ENCODE data around the gene BMAL2.

BMAL2 gene

DNA sequence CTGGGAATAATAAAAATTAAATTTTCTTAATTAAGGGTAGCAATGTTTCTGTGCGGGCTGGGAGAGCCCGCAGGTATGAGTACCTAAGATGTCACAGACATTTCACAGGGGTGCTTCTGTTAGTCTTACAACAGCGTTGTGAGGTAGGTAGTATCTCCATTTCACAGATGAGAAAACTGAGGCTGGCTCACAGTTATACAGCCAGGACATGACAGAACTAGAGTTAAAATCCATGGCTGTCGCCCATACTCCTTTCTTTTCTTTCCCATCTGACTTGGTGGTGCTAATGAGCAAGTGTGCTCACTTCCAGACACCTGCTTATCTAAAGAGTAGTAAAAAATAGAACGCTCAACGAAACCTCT is 2.1 kb downstream of the BMAL2 start:
- H3K4me3 Mint-ChIP-seq, result no peak overlapping the region
- no peak overlapping the region for H3K27ac Mint-ChIP-seq
- H3K27me3 Mint-ChIP-seq, result peaks cover 15% of the 10 kb centered on the region

DNA sequence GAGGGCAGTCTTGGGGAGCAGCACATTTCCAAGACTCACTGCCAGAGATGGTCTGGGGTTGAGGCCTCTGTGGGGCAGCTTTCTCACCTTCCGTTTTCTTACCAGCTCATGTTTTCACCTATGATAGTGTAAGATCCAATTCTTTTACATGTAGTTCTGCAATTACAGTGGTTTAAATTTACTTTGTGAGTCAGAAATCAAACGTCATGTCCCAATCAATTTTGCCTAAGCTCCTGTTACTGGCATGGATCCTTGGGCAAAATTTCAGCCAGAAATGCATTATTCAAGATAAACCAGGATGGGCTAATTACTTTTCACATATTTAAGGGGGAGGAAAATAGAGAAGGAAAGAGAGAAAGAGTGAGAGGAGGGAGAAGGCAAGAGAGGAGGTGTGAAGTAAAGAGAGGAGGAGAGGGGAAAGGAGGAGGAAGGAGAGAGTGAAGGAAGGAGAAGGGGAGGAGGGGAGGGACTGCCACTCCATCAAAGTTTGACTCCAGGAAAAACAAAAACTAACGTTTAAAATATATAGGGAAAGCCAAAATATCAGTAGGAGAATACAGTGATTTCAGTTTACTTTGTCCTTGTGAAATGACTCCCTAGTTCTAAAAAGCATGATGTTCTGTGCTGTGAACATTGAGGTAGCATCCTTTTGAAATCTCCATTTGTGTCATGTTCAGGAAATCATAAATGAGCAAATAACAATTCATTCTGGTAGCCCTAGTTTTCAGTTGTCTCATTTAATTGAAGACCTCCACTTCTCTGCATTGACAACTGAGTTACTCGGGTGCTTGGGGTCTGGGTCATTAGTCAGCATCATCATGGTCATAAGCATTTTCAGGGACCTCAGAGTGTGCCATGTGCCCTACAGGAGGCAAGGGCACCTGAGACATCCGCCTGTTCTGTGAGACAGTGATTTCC is 3.0 kb downstream of the BMAL2 start:
- no peak overlapping the region for H3K27ac Mint-ChIP-seq
- ATAC-seq (ENCODE audit: low read depth) (no peak), DNase-seq (ENCODE audit: low spot score in 2 of 2) (no peak)
- peaks cover 20% of the 10 kb centered on the region for H3K4me1 Mint-ChIP-seq
- H3K4me3 Mint-ChIP-seq, result no peak overlapping the region
- peaks cover 11% of the 10 kb centered on the region for H3K27me3 Mint-ChIP-seq
- no peaks in the 10 kb centered on the region for H3K36me3 Mint-ChIP-seq
- H3K9me3 Mint-ChIP-seq, result no peaks in the 10 kb centered on the region

More for the DNA sequence above, 2.1 kb downstream of the BMAL2 start:
- H3K9me3 Mint-ChIP-seq, result no peaks in the 10 kb centered on the region
- DNase-seq (ENCODE audit: low spot score in 2 of 2) (no peak), ATAC-seq (ENCODE audit: low read depth) (no peak)
- H3K36me3 Mint-ChIP-seq, result no peaks in the 10 kb centered on the region
- H3K4me1 Mint-ChIP-seq, result peaks cover 20% of the 10 kb centered on the region

DNA sequence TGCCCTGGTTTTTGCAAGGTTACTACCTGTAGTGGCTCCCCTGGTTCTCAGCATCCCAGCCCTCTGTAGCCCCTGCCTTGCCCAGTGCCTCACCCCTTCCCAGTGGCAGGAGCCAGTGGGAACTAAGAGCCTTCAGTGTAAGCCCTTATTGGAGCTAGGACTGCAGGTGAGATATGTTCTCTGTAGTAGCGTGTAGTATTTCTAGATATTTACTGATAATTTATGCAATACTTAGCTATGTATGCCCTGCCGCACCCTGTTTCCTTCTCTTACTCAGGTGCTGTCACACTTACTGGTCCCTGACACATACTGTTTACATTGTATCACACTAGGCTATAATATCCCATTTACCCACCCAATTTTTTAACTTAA is 3.6 kb downstream of the BMAL2 start:
- Mint-ChIP-seq H3K36me3 (no peaks in the 10 kb centered on the region), H3K4me3 (no peak overlapping the region), H3K27me3 (peaks cover 10% of the 10 kb centered on the region), H3K4me1 (peaks cover 20% of the 10 kb centered on the region), H3K27ac (no peak overlapping the region), H3K9me3 (no peaks in the 10 kb centered on the region)
- DNase-seq (ENCODE audit: low spot score in 2 of 2) (no peak), ATAC-seq (ENCODE audit: low read depth) (no peak)

DNA sequence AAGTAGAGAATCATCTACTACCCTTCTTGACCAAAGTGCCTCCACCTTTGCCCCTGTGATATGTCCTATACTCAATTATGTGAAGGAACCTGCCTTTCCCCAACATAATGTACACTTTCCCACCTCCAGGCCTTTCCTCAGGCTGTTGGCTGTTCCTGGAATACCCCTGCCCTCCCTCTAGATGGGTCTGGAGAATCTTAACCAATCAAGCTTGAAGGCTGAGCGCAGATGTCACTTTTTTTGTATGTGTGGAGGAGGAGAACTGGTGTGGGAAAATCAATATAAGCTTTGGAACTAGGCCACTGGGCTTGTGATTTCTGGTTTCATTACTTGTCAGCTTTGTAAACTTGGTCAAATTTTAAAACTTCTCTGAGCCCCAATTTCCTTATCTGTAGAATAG is 4.7 kb downstream of the BMAL2 start:
- DNase-seq (ENCODE audit: low spot score in 2 of 2) (no peak), ATAC-seq (ENCODE audit: low read depth) (no peak)
- Mint-ChIP-seq H3K27me3 (peaks cover 4% of the 10 kb centered on the region), H3K4me1 (peaks cover 11% of the 10 kb centered on the region), H3K36me3 (no peaks in the 10 kb centered on the region), H3K9me3 (no peaks in the 10 kb centered on the region), H3K27ac (no peak overlapping the region), H3K4me3 (no peak overlapping the region)

DNA sequence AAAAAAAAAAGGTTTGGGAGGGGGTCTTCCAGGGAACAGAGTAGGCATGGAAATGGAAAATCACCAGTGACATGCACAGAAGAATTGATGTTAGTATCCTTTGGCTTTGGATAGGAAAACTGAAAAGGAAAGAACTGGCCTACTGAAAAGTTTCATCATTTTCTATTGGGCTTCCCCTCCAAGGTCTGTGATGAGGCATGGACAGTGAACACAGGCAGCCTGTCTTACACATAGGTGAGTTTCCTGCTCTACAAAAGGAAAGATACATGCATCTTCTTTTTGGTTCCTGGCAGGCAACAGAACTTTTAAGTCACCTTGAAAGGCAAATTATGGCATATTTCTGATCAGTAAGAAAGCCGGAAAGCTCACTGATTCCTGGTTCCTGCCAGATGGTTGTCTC is 5.8 kb downstream of the BMAL2 start:
- ATAC-seq (ENCODE audit: low read depth), result no peak
- Mint-ChIP-seq H3K27me3 (peaks cover 3% of the 10 kb centered on the region), H3K4me1 (peaks cover 8% of the 10 kb centered on the region), H3K27ac (no peak overlapping the region), H3K9me3 (no peaks in the 10 kb centered on the region), H3K36me3 (no peaks in the 10 kb centered on the region), H3K4me3 (no peak overlapping the region)
- DNase-seq (ENCODE audit: low spot score in 2 of 2), result no peak

DNA sequence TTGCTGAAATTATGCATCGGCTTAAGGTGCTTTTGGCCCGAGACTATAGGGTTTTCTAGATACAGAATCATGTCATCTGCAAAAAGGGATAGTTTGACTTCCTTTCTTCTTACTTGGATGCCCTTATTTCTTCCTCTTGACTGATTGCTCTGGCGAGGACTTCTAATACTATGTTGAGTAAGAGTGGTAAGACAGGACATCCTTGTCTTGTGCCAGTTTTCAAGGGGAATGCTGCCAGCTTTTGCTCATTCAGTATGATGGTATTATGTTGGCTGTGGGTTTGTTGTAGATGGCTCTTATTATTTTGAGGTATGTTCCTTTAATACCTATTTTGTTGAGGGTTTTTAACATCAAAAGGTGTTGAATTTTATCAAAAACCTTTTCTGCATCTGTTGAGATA is 8.3 kb downstream of the BMAL2 start:
- Mint-ChIP-seq H3K4me3 (no peak overlapping the region), H3K27ac (no peak overlapping the region), H3K27me3 (no peaks in the 10 kb centered on the region), H3K9me3 (no peaks in the 10 kb centered on the region), H3K36me3 (no peaks in the 10 kb centered on the region), H3K4me1 (no peaks in the 10 kb centered on the region)
- ATAC-seq (ENCODE audit: low read depth) (no peak), DNase-seq (ENCODE audit: low spot score in 2 of 2) (no peak)

DNA sequence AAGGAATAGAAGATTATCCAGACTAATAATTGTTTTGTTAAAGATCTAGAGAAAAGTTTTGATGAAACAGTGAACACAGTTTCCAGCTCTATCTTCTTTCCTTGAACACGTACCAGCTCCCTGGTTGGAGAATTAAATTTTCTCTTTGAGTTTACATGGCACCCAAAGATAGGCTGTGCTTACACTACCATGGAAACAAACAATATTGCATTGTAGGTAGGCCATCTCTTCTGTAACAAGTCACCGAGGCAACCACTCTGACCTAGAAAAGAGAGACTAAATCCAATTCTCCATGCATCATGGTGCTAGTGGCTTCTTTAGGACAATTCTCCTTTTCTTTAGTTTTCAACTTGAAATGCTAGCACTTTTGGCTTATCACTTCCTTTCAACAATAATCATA is 9.9 kb downstream of the BMAL2 start:
- Mint-ChIP-seq H3K9me3 (no peaks in the 10 kb centered on the region), H3K27ac (no peak overlapping the region), H3K4me1 (no peaks in the 10 kb centered on the region), H3K36me3 (no peaks in the 10 kb centered on the region), H3K27me3 (no peaks in the 10 kb centered on the region), H3K4me3 (no peak overlapping the region)
- ATAC-seq (ENCODE audit: low read depth) (no peak), DNase-seq (ENCODE audit: low spot score in 2 of 2) (no peak)

DNA sequence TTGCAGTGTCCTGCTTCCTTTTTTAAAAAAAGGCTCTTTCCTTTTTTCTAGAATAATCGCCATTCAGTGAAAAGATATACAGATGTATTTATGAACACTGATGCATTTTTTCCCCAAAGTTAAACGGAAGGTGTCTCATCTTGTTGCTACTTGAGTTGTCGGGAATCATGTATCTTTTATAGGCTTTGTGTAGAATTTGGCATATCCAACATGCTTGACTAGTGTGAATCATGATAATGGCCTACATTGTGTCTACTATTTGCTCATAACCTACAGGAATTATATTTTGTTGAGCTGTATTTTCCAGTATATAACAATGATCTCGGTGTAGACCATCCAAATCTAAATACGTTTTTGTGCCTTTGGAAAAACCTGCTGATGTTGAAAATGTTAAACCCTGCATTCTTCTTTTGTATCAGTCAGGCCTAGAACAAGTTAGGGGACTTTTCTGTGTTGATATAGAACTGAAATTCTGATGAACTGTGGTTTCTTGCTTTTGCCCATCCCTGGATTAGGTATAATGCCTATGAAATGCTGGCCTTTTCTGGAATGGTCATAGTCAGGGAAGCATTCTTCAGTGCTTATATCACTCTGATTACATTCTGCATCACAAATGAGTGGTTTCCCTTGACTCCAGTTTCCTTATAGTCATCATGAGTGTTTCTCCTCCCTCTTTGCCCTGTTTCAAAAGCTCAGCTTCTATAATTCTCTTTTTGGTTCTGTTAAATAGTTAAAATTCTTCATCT is 10.8 kb downstream of the BMAL2 start:
- H3K27ac Mint-ChIP-seq, result no peak overlapping the region
- H3K36me3 Mint-ChIP-seq, result no peaks in the 10 kb centered on the region
- no peaks in the 10 kb centered on the region for H3K27me3 Mint-ChIP-seq
- no peak for ATAC-seq (ENCODE audit: low read depth)
- H3K4me3 Mint-ChIP-seq, result no peak overlapping the region
- no peaks in the 10 kb centered on the region for H3K9me3 Mint-ChIP-seq
- no peaks in the 10 kb centered on the region for H3K4me1 Mint-ChIP-seq
- DNase-seq (ENCODE audit: low spot score in 2 of 2), result no peak

DNA sequence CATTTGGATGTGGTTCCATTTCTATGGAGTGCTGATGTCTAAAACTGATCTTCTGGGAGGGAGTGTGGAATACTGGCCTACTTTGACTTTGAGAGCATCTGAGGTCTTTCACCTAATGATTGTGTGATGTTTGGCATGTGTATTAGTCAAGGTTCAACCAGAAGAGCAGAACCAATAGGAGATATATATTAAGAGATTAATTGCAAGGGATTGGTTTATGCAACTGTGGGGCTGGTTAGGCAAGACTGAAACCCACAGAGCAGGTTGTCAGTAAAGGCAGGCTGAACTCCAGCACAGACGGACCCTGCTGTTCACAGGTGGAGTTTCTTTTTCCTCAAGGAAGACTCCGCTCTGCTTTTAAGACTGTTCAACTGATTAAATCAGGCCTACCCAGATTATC is 11.6 kb downstream of the BMAL2 start:
- Mint-ChIP-seq H3K9me3 (no peaks in the 10 kb centered on the region), H3K36me3 (no peaks in the 10 kb centered on the region)
- ATAC-seq (ENCODE audit: low read depth), result no peak

DNA sequence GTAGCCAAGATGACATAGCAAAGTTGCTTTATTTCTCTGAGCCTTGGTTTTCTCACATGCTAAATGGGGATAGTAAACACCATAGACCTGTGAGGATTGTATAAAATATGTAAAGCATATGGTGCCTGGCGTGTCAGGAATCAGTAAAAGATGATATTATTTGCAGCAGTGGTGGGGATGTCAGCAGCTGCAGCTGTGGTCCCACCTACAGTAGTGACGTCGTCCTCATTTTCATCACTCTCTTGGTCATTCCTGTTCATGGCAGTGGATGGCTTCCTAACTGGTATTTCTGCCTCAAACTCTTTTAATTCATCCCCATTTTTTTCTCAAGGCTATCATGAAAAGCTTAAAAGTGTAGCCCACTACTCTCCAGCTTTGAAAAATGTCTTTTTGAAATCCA is 12.1 kb downstream of the BMAL2 start:
- Mint-ChIP-seq H3K9me3 (no peaks in the 10 kb centered on the region), H3K4me1 (no peaks in the 10 kb centered on the region), H3K36me3 (no peaks in the 10 kb centered on the region), H3K27me3 (no peaks in the 10 kb centered on the region), H3K4me3 (no peak overlapping the region), H3K27ac (no peak overlapping the region)
- no peak for ATAC-seq (ENCODE audit: low read depth)
- no peak for DNase-seq (ENCODE audit: low spot score in 2 of 2)

More for the DNA sequence above, 11.6 kb downstream of the BMAL2 start:
- no peak for DNase-seq (ENCODE audit: low spot score in 2 of 2)
- no peaks in the 10 kb centered on the region for H3K27me3 Mint-ChIP-seq
- no peak overlapping the region for H3K27ac Mint-ChIP-seq
- H3K4me1 Mint-ChIP-seq, result no peaks in the 10 kb centered on the region
- H3K4me3 Mint-ChIP-seq, result no peak overlapping the region

DNA sequence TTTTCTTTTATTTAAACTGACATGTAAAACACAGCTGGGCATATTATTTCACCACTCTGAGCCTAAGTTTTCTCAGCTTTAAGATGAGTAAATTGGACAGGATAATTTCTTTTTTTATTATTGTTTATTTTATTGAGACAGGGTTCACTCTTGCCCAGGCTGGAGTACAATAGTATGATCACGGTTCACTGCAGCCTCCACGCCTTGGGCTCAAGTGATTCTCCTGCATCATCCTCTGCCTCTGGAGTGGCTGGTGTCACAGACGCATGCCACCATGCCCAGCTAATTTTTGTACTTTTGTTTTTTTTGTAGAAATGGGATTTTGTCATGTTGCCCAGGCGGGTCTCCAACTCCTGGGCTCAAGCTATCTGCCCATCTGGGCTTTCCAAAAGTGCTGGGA is 12.7 kb downstream of the BMAL2 start:
- no peaks in the 10 kb centered on the region for H3K9me3 Mint-ChIP-seq
- H3K4me1 Mint-ChIP-seq, result no peaks in the 10 kb centered on the region
- H3K4me3 Mint-ChIP-seq, result no peak overlapping the region
- H3K27ac Mint-ChIP-seq, result no peak overlapping the region
- ATAC-seq (ENCODE audit: low read depth) (no peak), DNase-seq (ENCODE audit: low spot score in 2 of 2) (no peak)
- no peaks in the 10 kb centered on the region for H3K36me3 Mint-ChIP-seq
- H3K27me3 Mint-ChIP-seq, result no peaks in the 10 kb centered on the region

DNA sequence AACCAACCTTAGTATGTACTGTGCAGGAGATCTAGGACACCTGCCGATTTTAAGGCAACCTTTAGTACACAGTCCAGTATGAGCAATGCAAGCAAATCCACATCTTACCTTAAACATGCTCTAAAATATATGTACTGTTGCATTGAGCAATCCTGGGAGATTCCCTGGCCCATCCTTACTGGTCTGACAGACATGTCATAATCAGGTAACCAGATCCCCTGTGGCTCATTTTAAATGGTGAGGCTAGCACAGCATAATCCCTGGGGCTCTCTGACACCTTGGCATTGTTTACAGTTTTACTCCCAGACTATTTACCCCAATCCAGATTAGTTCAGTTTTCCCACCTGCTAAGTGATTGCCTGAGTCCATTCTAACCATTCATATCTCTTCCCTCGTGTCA is 15.1 kb downstream of the BMAL2 start:
- ATAC-seq (ENCODE audit: low read depth) (no peak), DNase-seq (ENCODE audit: low spot score in 2 of 2) (no peak)
- Mint-ChIP-seq H3K27ac (no peak overlapping the region), H3K27me3 (no peaks in the 10 kb centered on the region), H3K36me3 (no peaks in the 10 kb centered on the region), H3K9me3 (no peaks in the 10 kb centered on the region), H3K4me3 (no peak overlapping the region), H3K4me1 (no peaks in the 10 kb centered on the region)

DNA sequence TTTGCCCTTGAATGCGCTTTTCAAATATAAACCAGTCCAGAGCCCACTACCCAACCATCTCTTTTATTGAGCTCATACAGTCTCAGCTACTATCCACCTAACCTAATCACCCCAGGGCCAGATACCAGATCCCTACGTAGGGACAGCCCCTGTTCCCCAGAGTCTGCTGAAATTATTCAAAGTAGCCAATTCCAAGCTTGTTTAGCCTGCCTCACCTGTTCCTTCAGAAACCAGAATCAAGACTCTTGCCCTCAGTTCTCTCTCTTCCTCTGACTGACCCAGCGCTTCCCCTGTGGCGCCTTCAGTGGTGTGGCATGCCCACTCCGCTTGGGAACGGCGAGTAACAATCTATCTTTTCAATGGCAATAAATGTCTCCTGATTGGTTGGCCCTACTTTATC is 18.8 kb downstream of the BMAL2 start:
- H3K4me3 Mint-ChIP-seq, result no peak overlapping the region
- ATAC-seq (ENCODE audit: low read depth) (no peak), DNase-seq (ENCODE audit: low spot score in 2 of 2) (no peak)
- no peak overlapping the region for H3K27ac Mint-ChIP-seq
- H3K4me1 Mint-ChIP-seq, result no peaks in the 10 kb centered on the region
- H3K36me3 Mint-ChIP-seq, result no peaks in the 10 kb centered on the region
- no peaks in the 10 kb centered on the region for H3K9me3 Mint-ChIP-seq
- no peaks in the 10 kb centered on the region for H3K27me3 Mint-ChIP-seq

DNA sequence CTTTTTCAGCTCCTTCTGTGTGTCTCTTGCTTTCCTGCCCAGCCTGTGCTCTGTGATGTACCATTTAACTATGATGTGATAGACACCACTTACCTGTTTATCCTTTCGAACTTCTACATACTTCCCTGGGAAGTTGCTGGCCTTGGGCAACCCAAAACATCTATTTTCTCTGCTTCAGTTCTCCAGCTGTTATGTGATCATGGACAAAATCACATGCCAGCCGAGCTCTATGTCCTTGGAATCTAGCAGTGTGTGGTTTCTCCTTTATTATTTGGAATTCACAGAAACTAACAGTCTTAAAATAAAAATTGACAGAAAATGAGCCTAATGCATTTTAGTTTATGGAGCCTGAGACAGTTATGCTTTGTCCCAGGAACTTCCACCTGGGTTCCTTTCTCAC is 22.9 kb downstream of the BMAL2 start:
- H3K4me3 Mint-ChIP-seq, result no peak overlapping the region
- H3K27ac Mint-ChIP-seq, result no peak overlapping the region
- ATAC-seq (ENCODE audit: low read depth) (no peak), DNase-seq (ENCODE audit: low spot score in 2 of 2) (no peak)
- no peaks in the 10 kb centered on the region for H3K9me3 Mint-ChIP-seq
- H3K27me3 Mint-ChIP-seq, result no peaks in the 10 kb centered on the region
- H3K36me3 Mint-ChIP-seq, result no peaks in the 10 kb centered on the region
- no peaks in the 10 kb centered on the region for H3K4me1 Mint-ChIP-seq

DNA sequence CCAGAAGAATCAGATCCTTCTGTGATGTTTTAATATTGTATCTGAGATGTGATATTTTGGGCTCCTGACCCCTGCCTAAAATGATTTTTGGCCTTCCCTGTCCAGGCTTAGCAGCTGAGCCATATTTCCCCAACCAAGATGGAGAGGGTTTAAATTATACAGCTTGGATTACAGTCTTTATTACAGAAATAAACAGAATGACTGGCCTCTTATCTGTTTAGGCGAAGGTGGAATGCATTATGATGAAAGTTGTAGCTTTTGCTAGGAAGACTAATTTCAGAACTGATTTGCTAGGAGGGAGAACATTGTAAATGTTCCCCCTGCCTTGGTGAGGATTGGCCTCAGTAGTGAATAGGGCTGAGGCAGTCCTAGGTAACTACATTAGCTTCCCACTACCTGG is 23.3 kb downstream of the BMAL2 start:
- no peak for DNase-seq (ENCODE audit: low spot score in 2 of 2)
- H3K9me3 Mint-ChIP-seq, result no peaks in the 10 kb centered on the region
- no peak overlapping the region for H3K4me3 Mint-ChIP-seq
- no peak for ATAC-seq (ENCODE audit: low read depth)
- no peaks in the 10 kb centered on the region for H3K27me3 Mint-ChIP-seq
- H3K36me3 Mint-ChIP-seq, result no peaks in the 10 kb centered on the region
- H3K4me1 Mint-ChIP-seq, result no peaks in the 10 kb centered on the region
- H3K27ac Mint-ChIP-seq, result no peak overlapping the region

All from memory B cell (primary cell).